ENCODE results near the gene DAND5. TPM values are rescaled to one million over a fixed set of nuclear protein-coding genes. Genes with fewer than 3 reads are reported as not detected.

DAND5 gene
- total and polyA plus RNA-seq, 9 of the 15 experiments (the other 6 are each of a cell fraction or from before 2014, with no cell fraction given): 0.22 to 0.83 (median 0.60) TPM

- H3K9ac ChIP-seq (ENCODE audit: insufficient read depth in 1 of 2, low read depth in 2 of 2, low read length in 2 of 2): peak overlapping the region; percentile 32 to 89; a peak in 3 of 4 replicates
- peaks cover 68% of the 10 kb centered on the region for H3K79me2 ChIP-seq (ENCODE audit: control insufficient read depth, insufficient read depth, low read length)
- DNase-seq (ENCODE audit: extremely low read depth in 1 of 4, low spot score in 3 of 4) (no peak), ATAC-seq (peak; percentile 7; the same call in 1 of the 3 replicates), FAIRE-seq (no peak)
- H4K20me1 ChIP-seq (replicated peaks; ENCODE audit: control insufficient read depth, insufficient read depth, low read length): no peaks in the 10 kb centered on the region
- H3K4me2 ChIP-seq (ENCODE audit: insufficient read depth, low read length): peak overlapping the region; percentile 63
- WGBS (ENCODE audit: insufficient coverage, low coverage, missing lambda C conversion rate): 56% methylated on average over 19 of the region's 22 CpGs
- in situ Hi-C loops (cut with MboI): no loop called here
- TF ChIP-seq RBFOX2 (IDR thresholded peaks at IDR 0.05; ENCODE audit: low read depth, low read length) (0 out of 2 replicates have a peak, but pooled peaks have one; percentile 7), ZFX (CRISPR knock-in tag; IDR thresholded peaks at IDR 0.05) (peak; percentile 52), CBX2 (IDR thresholded peaks at IDR 0.05; ENCODE audit: insufficient read depth, low read length, poor library complexity, severe bottlenecking) (no peak)
- peak overlapping the region; percentile 62 for H3K27ac ChIP-seq (ENCODE audit: extremely low read depth, low read depth, low read length)
- peaks cover 30 to 46% of the 10 kb centered on the region in 2 experiments for H3K4me1 ChIP-seq (replicated peaks in 1 of 2; ENCODE audit: control insufficient read depth in 2 of 2, insufficient read depth in 2 of 2, low read length in 2 of 2)
- peak overlapping the region; percentile 41 for H3K4me3 ChIP-seq
- BruUV-seq (replicated peaks): no TSS peak
- H3K9me3 ChIP-seq (replicated peaks; ENCODE audit: control insufficient read depth, insufficient read depth, low read depth, low read length): no peaks in the 10 kb centered on the region
- H3K27me3 ChIP-seq (ENCODE audit: control insufficient read depth in 2 of 2, insufficient read depth in 2 of 2, low read length in 2 of 2): no peaks in the 10 kb centered on the region
- ChIA-PET POLR2A (interaction anchor here (0.6 to 2.3 kb wide), 4 partner anchors 8 to 68 kb away, joined by 3 to 10 read pairs (median 4); no protein-coding TSS in a partner anchor), CTCF (ENCODE audit: low intra/inter-chr PET ratio) (interaction anchor here (0.7 kb wide), 1 partner anchor 1132 kb away, joined by 3 read pairs; no protein-coding TSS in a partner anchor)
- no peaks in the 10 kb centered on the region for H3K9me1 ChIP-seq (ENCODE audit: control insufficient read depth, insufficient read depth, low read length)
- intact Hi-C loops (cut with micrococcal nuclease): no loop called here
- H2AFZ ChIP-seq (ENCODE audit: low read depth, low read length): no peak overlapping the region; the same call in 1 of the 2 replicates
- peaks cover 26% of the 10 kb centered on the region; the same call in 1 of the 3 replicates for H3K36me3 ChIP-seq (ENCODE audit: control insufficient read depth, insufficient read depth, low read length)
These were observed 52.9 kb downstream of the DAND5 start for GRCh38 chr19:13022111-13022858.

Measured in K562 (cell line).